IPS-18c (cell line): ENCODE data around the gene KCTD10.

Experiments
- H3K4me3 ChIP-seq: 2 replicates; pipeline ENCODE4 v1.7.0; 2013; ENCODE audit warnings: low read depth, mild to moderate bottlenecking, low read length, moderate library complexity; ENCODE audit not compliant: insufficient read depth
- H3K9me3 ChIP-seq: one replicate; pipeline ENCODE4 v1.6.1; 2013; ENCODE audit warnings: mild to moderate bottlenecking, low read length, moderate library complexity; ENCODE audit not compliant: control insufficient read depth, insufficient read depth

The KCTD10 gene

DNA sequence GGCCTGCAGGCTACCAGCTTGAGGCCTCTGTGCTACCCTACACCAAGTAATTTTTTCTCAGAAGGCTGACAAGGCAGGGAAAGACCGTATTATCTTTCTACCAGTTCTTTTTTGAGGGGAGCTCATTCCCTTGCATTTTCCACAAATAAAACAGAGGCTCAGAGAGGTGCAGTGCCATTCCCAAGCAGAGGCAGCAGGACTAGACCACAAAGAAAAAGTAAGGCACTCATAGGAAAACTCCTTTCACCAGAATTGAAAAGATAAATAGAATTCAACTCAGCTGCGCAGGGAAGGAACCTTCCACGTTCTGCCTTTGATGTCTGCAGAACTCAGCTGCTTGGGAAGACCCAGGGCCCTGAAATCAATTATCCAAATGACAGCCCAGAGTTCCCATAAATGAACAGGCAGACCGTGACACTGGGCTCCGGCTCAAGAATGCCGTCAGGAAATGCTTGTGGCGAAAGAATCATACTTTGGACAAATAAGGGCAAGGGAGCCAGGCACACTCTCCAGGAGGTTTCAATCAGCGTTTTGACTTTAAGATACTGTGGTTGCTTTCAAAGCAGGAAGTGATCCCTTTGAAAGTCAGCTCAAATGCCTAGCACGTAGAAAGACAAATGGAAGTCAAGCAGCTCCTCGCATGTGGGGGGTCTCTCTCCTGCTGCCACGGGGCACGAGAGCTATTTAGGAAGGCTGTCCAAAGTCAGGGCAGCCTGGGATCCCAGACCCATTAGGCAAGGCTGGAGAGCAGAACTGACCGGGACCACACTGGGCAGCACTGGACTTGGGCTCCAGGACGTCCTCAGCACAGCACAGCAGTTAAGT, 14.0 kb downstream of the KCTD10 start:
- Histone ChIP-seq H3K4me3 (no peak overlapping the region; the same call in 1 of the 2 replicates), H3K9me3 (no peaks in the 10 kb centered on the region)

DNA sequence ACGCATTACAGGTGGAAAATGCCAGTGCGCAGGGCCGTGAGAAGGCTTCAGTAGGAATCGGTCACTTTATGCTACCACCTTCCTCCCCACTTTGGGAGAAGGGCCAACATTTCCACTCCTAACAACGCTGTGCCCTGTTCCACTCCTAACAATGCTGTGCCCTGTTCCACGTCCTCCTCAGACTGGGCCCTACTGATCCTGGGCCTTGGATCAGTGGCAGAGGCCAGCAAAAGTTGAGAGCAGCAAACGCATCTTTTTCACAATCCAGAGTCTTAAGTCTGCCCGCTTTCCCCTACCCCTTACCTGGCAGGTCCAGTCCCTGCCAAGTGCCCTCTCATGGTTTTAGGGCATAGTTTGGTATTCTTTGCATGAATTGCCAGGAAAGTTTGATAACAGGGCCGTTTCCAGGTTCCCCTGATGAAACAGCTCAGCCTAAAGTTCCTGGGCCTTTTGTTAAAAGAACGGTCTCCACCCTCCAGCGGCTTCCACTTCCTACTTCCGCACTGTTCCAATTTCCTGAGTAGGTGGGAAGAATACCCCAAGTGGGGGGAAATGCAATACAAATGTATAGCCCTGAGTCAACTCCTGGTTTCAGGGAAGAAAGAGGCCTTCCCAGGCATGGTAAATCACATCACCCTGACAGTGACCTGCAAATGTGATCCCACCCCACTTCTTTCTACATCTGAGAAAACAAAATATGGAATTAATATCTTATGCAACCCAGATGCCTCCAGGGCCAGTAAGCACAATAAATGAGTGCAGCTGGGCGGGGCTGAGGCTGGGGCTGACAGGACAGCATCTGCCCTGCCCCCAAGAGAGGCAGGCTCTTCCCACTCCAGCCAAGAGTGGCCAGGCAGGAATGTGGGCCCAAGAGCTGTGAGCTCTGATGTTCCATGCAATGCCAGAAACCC, 15.0 kb downstream of the KCTD10 start:
- H3K4me3 ChIP-seq: no peak overlapping the region
- H3K9me3 ChIP-seq: no peaks in the 10 kb centered on the region

DNA sequence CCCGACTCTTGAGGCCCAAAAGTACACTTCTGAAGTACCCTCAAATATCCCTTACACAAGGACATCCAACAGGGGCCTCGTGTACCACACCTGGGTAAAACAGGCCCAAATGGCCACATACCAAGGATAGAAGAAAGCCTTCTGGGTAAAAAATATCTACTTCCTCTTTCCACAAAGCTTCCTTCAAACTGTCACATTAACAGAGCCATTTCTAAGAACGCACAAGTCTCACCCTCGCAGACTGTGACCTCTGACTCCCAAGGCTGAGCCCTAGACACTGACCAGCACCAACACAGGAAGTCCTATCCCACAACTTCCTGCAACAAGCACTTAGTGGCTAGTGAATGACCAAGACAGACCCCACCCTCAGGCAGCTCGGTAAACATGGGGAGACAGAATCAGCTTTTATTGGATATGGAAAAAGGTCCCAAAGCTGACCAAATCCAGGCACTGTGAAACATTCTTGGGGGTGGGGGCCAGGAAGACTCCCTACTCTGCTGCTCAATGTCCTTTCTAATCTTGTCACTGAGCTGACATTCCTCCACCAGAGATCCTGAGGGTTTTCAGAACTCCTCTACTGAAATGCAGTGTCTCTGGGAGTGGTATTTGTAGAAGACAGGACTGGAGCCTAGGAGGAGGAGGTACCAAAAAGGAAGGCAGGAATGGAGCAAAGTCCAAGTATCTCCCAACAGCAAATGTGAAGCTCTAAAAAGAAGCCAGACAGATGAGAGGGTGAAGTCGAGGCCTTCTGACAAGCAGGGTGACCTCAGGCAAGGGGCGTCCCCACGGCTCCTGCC, 15.9 kb downstream of the KCTD10 start:
- no peak overlapping the region for H3K4me3 ChIP-seq

DNA sequence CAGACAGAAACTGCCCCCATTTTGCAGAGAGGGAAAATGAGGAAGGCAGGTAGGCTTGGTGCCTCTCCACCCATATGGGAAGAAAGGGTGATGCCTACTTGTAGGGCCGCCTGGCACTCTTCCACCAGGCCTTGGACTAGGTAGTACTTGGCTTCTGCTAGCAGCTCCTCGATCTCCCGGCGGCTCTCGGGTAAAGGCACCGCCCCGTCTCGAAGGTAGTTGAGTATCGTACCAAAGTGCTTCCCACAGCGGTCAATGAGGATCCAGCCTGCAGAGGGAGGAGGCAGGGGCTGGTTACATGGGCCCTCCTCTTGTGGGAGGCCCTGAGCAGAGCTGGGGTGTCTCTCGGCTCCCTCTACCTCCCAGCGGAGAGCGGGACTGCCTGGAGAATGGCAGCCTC, 16.6 kb downstream of the KCTD10 start:
- no peaks in the 10 kb centered on the region for H3K9me3 ChIP-seq
- no peak overlapping the region for H3K4me3 ChIP-seq

More for the DNA sequence above, 15.9 kb downstream of the KCTD10 start:
- no peaks in the 10 kb centered on the region for H3K9me3 ChIP-seq

DNA sequence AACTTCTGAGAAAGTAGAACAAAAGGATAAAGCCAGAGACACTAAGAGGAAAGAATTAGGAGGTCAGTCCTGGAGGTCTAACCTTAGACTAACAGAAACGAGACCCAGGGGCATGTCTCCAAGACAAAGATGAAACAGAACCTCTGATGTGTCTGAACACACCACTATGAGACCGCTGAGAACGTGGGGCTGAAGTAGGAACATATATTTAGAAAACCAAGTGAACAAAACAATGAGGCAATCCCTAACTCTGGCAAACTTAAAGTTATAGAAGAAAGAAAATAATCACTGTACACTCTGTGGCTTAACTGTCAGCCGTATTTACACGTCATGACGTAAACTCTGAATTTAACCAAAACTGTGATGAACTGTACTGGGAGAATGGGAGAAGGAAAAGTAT, 17.9 kb downstream of the KCTD10 start:
- Histone ChIP-seq H3K9me3 (no peaks in the 10 kb centered on the region), H3K4me3 (no peak overlapping the region)

DNA sequence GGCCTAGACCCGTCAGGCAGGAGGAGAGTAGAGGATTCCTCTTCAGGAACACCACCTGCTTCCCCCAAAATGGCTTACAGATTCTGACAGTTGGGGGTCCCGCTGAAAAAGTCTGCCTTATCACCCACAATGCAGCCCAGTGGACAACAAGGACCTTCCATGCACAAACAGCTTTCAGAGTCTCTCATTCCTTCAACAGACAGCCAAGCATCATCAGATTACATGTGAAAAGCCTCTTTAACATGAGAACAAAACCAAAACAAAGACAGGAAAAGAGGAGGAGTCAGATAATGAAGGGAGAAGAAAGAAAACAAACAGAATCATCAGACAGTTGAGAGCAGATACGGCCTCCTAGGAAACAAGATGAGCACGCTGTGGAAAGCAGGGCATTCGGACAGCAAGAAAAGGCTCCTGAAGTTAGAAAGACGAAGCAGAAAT, 18.3 kb downstream of the KCTD10 start:
- Histone ChIP-seq H3K4me3 (peak overlapping the region; percentile 32), H3K9me3 (no peaks in the 10 kb centered on the region)

DNA sequence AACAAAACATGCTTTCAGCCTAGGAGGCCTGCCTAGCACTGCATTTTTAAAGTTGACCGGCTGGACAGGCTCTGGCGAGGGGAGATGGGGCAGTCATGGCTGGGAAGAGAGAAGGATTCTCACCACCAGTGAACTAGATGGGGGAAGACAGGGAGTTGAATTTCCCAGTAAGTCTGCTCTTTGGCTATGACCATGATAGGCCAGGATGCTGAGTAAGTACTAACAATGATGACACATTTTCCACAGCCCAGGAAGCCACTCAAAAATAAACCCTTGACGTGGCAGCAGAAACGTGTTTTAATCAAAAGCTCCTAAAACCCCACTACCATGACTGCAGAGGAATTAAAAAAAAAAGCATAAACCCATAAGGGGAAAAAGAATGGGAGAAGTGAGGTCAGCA, 19.0 kb downstream of the KCTD10 start:
- Histone ChIP-seq H3K4me3 (peak overlapping the region; percentile 32; the same call in 1 of the 2 replicates), H3K9me3 (no peaks in the 10 kb centered on the region)

DNA sequence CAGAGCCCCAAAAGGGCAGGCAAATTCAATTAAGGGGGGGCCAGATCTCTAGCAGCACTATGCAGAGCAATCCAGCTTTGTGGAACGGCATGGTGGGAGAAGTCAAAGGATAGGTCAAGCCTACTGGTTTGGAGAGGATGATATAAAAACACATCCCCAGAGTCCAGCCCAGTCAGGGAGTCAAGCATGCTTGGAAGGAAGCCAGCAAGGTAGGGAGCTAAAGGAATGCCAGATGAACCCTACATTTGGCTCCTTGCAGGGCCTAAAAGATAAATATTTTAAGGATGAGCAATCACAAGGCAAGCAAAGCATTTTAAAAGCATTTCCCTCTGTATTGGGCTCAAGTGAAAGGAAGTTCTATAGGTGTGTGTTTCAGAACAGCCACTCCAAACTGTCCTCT, 21.4 kb downstream of the KCTD10 start:
- H3K4me3 ChIP-seq: no peak overlapping the region
- no peaks in the 10 kb centered on the region for H3K9me3 ChIP-seq

DNA sequence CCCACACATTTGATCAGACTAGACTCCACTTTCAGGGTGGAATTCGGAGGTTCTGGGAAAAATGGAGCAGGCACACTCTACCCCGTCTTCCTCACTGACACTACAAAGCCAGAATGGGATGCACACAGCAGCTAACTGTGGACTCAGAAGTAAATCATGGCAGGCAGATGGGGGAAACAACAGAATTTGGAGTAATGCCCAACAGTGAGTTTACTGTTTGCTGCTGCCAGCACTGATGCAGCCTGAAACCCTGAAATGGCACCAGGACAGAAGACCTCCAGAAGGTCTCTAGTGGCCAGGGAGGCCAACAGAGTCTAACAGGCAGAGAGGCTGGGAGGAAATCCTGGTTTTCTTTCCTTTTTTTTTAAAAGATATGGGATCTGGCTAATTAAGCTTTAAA, 24.6 kb downstream of the KCTD10 start:
- no peaks in the 10 kb centered on the region for H3K9me3 ChIP-seq
- no peak overlapping the region for H3K4me3 ChIP-seq

DNA sequence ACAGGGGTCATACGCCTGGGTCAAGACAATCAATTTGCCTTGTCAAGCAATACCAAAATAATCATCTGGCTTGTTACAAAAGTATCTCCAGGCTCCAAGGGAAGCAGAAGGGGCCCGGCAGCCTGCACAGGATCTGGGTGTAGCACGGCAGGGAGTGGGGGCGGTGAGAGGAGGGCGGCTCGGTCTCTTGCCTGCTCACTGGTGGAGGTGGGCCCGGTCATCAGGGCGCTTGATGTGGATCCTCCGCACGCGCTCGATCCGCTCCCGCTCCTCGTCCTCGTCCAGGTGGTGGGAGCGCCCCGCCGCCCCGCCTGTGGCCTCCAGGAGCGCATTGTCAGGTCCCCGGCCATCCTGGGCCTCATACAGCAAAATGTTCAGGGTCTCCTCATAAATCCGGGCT, 25.7 kb downstream of the KCTD10 start:
- Histone ChIP-seq H3K4me3 (no peak overlapping the region), H3K9me3 (no peaks in the 10 kb centered on the region)

DNA sequence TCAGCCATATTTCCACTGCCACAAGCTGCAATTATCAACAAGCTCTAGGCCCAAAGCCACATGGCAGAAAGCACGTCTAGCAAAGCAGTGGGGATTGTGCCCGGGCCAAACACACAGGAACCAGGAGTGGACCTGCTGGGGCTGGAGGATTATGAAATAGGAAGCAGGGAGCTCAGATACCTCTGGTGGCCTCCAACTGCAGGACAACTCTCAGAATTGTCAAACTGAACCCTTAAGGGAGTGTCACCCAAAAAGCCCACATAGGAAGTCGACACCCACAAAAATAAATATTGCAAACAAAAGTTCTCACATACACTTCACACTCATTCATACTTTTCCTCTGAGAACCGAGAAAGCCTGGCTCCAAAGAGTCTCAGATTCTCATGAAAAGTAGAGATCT, 26.1 kb downstream of the KCTD10 start:
- Histone ChIP-seq H3K4me3 (no peak overlapping the region), H3K9me3 (no peaks in the 10 kb centered on the region)

DNA sequence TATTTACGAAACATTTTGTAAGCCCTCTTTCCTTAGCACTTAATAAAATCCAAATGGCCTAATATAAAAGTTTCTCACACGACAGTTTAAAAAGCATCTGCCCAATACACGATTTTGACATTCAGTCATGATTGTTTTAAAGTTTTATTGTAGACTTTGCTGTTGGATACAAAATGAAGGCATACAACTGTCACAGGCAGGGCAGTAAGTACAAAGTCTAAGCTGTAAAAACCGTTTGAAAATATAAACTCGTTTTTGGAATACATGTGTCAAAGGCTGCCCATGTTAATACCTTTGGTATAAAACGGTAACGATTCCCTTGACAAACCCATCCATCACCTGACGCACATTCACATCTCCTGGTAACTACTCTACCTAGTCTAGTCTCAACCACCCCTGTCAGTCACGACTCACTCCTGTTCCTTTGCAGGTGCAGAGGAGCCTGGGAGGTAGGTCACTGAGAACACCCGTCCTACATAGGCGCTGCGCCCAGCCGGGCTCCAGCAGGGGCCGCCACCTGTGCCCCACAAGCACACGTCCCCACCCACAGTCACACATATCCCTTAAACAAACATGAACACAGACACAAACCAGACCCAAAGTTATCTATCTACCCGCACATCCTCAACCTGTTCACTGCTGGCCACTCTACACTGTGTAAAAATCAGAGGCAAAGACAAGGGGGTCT, 27.1 kb downstream of the KCTD10 start:
- Histone ChIP-seq H3K4me3 (no peak overlapping the region), H3K9me3 (no peaks in the 10 kb centered on the region)

DNA sequence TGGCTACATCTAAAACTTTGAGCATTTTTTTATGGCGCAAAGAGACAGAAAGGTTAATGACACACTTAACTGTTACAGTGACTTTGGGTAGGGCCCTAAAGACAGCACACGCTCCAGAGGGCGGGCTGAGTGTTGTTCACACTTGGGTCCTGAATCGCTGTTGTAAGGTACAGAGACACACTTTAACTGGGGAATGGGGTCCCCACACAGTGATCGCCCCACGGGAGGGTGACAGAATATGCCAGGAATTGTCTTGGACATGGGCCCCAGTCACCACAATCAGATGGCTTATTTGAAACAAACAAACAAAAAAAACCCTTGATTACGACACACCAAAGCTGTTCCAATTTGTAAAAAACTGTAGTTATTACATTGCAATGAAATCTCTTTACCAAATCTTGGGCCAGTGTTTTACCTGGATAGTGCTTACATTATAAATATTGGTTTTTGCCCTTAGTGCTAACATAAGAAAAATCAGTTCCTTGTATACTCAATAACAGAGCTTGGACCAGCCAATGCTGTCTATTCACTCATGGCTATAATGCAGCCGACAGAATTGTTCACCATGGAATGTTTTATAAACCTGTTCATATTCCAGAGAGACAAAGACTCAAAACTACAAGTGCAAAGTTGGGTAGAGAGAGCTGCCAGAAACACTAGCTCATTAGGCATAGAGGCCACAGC, 28.3 kb downstream of the KCTD10 start:
- Histone ChIP-seq H3K9me3 (no peaks in the 10 kb centered on the region), H3K4me3 (no peak overlapping the region)

DNA sequence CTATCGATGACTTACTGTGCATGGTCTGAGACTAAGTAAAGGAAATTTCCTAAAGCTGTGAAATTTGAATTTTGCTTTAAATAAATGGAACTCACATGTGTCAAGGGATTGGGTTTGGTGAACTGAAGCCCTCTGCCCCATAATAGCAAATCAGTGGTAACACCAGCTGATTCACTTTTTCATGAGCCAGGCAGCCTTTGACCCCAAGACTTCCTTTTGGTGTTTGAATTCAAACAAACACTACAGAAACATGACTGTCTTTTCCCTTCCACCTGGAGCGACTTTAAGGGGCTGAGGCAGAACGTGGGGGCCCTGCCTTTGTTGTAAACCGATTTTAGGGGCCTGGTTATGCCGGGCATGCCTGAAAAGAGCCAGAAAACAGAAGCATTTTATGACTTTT, 28.8 kb downstream of the KCTD10 start:
- Histone ChIP-seq H3K4me3 (no peak overlapping the region), H3K9me3 (no peaks in the 10 kb centered on the region)

DNA sequence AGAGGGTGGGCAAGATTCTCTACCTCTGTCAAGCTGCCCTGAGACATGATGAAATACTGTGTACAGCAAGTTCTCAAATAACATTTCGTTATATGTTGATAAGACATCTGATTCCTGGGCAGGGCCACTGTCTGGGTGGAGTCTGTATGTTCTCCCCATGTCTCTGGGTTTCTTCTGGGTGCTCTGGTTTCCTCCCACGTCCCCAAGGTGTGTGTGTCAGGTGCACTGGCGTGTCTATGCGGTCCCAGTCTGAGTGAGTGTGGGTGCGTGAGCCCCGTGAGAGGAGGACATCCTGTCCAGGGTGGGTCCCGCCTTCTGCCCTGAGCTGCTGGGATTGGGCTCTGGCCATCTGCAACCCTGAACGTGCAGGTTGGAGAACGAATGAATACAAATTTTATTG, 29.6 kb downstream of the KCTD10 start:
- no peak overlapping the region for H3K4me3 ChIP-seq
- no peaks in the 10 kb centered on the region for H3K9me3 ChIP-seq

DNA sequence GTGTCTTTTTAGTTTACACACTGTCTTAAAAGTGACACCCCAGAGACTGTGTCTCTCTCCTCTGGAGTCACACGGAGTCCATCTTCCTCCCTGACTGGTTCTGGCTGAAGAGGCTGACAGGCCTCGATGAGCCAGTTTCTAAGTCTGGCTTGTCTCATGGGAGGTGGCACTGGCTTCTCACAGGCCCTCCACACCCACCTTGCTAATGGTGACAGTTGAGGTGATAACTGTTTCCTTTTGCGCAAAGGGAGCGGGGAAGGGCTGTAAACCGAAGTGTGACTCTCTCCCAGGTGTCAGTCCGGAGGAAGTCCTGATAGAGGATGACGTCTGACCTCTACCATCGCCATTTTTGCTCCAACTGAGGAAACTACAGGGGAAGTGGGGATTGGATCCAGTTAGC, 30.2 kb downstream of the KCTD10 start:
- peaks cover under 1% of the 10 kb centered on the region for H3K9me3 ChIP-seq
- H3K4me3 ChIP-seq: no peak overlapping the region
